Endodermal cell (in vitro differentiated cells): ENCODE data around the gene GCNT2. TPM values are rescaled to one million over a fixed set of nuclear protein-coding genes. Genes with fewer than 3 reads are reported as not detected.
"Not testable (repeated sequence)": the region's sequence is repeated elsewhere in the genome, so short reads cannot be mapped to it uniquely, and the experiment has no call there.

ENCODE experiments used
- DNase-seq: peaks from one replicate; pipeline ENCODE4 v3.0.0-alpha.2; 2017
- H3K27ac ChIP-seq: 2 replicates; pipeline ENCODE4 v1.5.1; 2013; ENCODE audit warnings: mild to moderate bottlenecking, low read depth, low read length, moderate library complexity
- H3K27me3 ChIP-seq: 2 replicates; pipeline ENCODE4 v1.6.1; 2013; ENCODE audit warnings: mild to moderate bottlenecking, low read length, moderate library complexity; ENCODE audit not compliant: insufficient read depth, control insufficient read depth, poor library complexity, severe bottlenecking
- H3K36me3 ChIP-seq: 2 replicates; pipeline ENCODE4 v1.7.0; 2013; ENCODE audit warnings: mild to moderate bottlenecking, low read length, moderate library complexity; ENCODE audit not compliant: control insufficient read depth, insufficient read depth
- H3K4me1 ChIP-seq: one replicate; pipeline ENCODE4 v1.7.0; 2013; ENCODE audit warnings: low read length; ENCODE audit not compliant: control insufficient read depth, insufficient read depth
- H3K4me3 ChIP-seq: 2 replicates; pipeline ENCODE4 v1.5.1; 2013; ENCODE audit warnings: mild to moderate bottlenecking, low read length, moderate library complexity
- H3K9ac ChIP-seq: 2 replicates; pipeline ENCODE4 v1.6.1; 2013; ENCODE audit warnings: mild to moderate bottlenecking, low read length, moderate library complexity; ENCODE audit not compliant: poor library complexity, severe bottlenecking; ENCODE audit errors: extremely low read depth
- H3K9me3 ChIP-seq: 2 replicates; pipeline ENCODE4 v1.6.1; 2013; ENCODE audit warnings: mild to moderate bottlenecking, low read length, moderate library complexity; ENCODE audit not compliant: control insufficient read depth
- H3K27ac Mint-ChIP-seq: 2 replicates; pipeline ENCODE4 v1.8.0; 2020; ENCODE audit warnings: mixed read lengths
- H3K27me3 Mint-ChIP-seq: 2 replicates; pipeline ENCODE4 v1.8.0; 2021; ENCODE audit warnings: mild to moderate bottlenecking, mixed read lengths; ENCODE audit not compliant: insufficient read depth
- H3K36me3 Mint-ChIP-seq: 2 replicates; pipeline ENCODE4 v1.8.0; 2020; ENCODE audit warnings: low read depth, mixed read lengths
- H3K4me1 Mint-ChIP-seq: 2 replicates; pipeline ENCODE4 v1.8.0; 2020; ENCODE audit warnings: mixed read lengths
- H3K4me3 Mint-ChIP-seq: 2 replicates; pipeline ENCODE4 v1.8.0; 2020; ENCODE audit warnings: mild to moderate bottlenecking, moderate library complexity, mixed read lengths
- H3K9me3 Mint-ChIP-seq: 2 replicates; pipeline ENCODE4 v1.8.0; 2020; ENCODE audit warnings: mild to moderate bottlenecking, mixed read lengths
- CTCF ChIP-seq: fragments of 200-600 bp; sonication (generic); conservative IDR thresholded peaks from 2 replicates; pipeline ENCODE4 v1.5.0; 2021; ENCODE audit warnings: antibody characterized with exemption, mild to moderate bottlenecking
- WGBS, 2 experiments: methylation state at CpG; one replicate each; pipeline versions ENCODE4 v1.1.5 to v1.1.7; 2013; ENCODE audit warnings: missing lambda C conversion rate in 2 of 2, mixed read lengths in 1 of 2; ENCODE audit not compliant: insufficient coverage in 1 of 2, insufficient read length in 1 of 2; 5-methylcytosine and 5-hydroxymethylcytosine counted together
- total RNA-seq, 2 donors: library from RNA; stranded (reverse); fragmentation: NEBNext Ultra II Directional in 1 of 2; extraction: Animal tissue kit (Norgen Biotek cat#: 25700) in 1 of 2; gene quantifications; 2 replicates in 1 of 2; 3 replicates in 1 of 2; pipeline ENCODE4 v1.2.1, GENCODE V29; 2021

GCNT2 gene
- total RNA-seq, 2 donors from 2014 or later, result 23.3 to 24.9 TPM

- Mint-ChIP-seq H3K36me3 (peaks cover 6% of the 10 kb centered on the region), H3K27me3 (peaks cover 18% of the 10 kb centered on the region), H3K4me1 (no peaks in the 10 kb centered on the region), H3K9me3 (peaks cover 5% of the 10 kb centered on the region), H3K4me3 (no peak overlapping the region), H3K27ac (no peak overlapping the region)
- no peak for DNase-seq
- 95 to 97% methylated on average over 8 of the region's 8 CpGs for WGBS, 2 experiments
- no peaks in the 10 kb centered on the region for H3K27me3 ChIP-seq
- no peak for TF ChIP-seq CTCF
- H3K9me3 ChIP-seq, result no peaks in the 10 kb centered on the region
- H3K36me3 ChIP-seq, result no peaks in the 10 kb centered on the region
- H3K4me1 ChIP-seq, result no peaks in the 10 kb centered on the region
- H3K4me3 ChIP-seq, result no peak overlapping the region
- no peak overlapping the region for H3K9ac ChIP-seq
- no peak overlapping the region for H3K27ac ChIP-seq
Observed at GRCh38 chr6:10662207-10662606, 141.1 kb downstream of the GCNT2 start.

GRCh38 chr6:10662742-10663141, 141.6 kb downstream of the GCNT2 start:
- H3K9me3 ChIP-seq, result no peaks in the 10 kb centered on the region
- no peak overlapping the region for H3K4me3 Mint-ChIP-seq
- H3K27ac Mint-ChIP-seq, result no peak overlapping the region
- no peaks in the 10 kb centered on the region for H3K4me1 Mint-ChIP-seq
- WGBS, 2 experiments, result 83 to 90% methylated on average over 1 to 2 of the region's 2 CpGs
- no peaks in the 10 kb centered on the region for H3K36me3 ChIP-seq
- no peak for DNase-seq
- no peak overlapping the region for H3K27ac ChIP-seq
- no peaks in the 10 kb centered on the region for H3K27me3 ChIP-seq
- H3K27me3 Mint-ChIP-seq, result peaks cover 19% of the 10 kb centered on the region
- no peak overlapping the region for H3K9ac ChIP-seq
- H3K9me3 Mint-ChIP-seq, result peaks cover 5% of the 10 kb centered on the region
- H3K36me3 Mint-ChIP-seq, result peaks cover 6% of the 10 kb centered on the region
- TF ChIP-seq CTCF, result no peak
- H3K4me1 ChIP-seq, result no peaks in the 10 kb centered on the region
- H3K4me3 ChIP-seq, result no peak overlapping the region

- H3K4me1 Mint-ChIP-seq, H3K4me1 ChIP-seq, H3K27ac ChIP-seq, H3K9ac ChIP-seq, H3K9me3 Mint-ChIP-seq, H3K27me3 Mint-ChIP-seq, H3K36me3 Mint-ChIP-seq, H3K27ac Mint-ChIP-seq, H3K4me3 Mint-ChIP-seq, H3K27me3 ChIP-seq, H3K36me3 ChIP-seq, H3K4me3 ChIP-seq, DNase-seq, H3K9me3 ChIP-seq: not testable (repeated sequence)
- 100% methylated on average over 1 of the region's 1 CpG; no CpG with 5 or more reads in 1 of the 2 experiments for WGBS, 2 experiments
Observed at GRCh38 chr6:10665595-10665994, 144.4 kb downstream of the GCNT2 start.
